ENCODE results near the gene WFIKKN2. TPM values are rescaled to one million over a fixed set of nuclear protein-coding genes. Genes with fewer than 3 reads are reported as not detected.

The WFIKKN2 gene, protein sequence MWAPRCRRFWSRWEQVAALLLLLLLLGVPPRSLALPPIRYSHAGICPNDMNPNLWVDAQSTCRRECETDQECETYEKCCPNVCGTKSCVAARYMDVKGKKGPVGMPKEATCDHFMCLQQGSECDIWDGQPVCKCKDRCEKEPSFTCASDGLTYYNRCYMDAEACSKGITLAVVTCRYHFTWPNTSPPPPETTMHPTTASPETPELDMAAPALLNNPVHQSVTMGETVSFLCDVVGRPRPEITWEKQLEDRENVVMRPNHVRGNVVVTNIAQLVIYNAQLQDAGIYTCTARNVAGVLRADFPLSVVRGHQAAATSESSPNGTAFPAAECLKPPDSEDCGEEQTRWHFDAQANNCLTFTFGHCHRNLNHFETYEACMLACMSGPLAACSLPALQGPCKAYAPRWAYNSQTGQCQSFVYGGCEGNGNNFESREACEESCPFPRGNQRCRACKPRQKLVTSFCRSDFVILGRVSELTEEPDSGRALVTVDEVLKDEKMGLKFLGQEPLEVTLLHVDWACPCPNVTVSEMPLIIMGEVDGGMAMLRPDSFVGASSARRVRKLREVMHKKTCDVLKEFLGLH
- total RNA-seq, result 0.13 and 0.22 TPM in 2 replicates

DNA sequence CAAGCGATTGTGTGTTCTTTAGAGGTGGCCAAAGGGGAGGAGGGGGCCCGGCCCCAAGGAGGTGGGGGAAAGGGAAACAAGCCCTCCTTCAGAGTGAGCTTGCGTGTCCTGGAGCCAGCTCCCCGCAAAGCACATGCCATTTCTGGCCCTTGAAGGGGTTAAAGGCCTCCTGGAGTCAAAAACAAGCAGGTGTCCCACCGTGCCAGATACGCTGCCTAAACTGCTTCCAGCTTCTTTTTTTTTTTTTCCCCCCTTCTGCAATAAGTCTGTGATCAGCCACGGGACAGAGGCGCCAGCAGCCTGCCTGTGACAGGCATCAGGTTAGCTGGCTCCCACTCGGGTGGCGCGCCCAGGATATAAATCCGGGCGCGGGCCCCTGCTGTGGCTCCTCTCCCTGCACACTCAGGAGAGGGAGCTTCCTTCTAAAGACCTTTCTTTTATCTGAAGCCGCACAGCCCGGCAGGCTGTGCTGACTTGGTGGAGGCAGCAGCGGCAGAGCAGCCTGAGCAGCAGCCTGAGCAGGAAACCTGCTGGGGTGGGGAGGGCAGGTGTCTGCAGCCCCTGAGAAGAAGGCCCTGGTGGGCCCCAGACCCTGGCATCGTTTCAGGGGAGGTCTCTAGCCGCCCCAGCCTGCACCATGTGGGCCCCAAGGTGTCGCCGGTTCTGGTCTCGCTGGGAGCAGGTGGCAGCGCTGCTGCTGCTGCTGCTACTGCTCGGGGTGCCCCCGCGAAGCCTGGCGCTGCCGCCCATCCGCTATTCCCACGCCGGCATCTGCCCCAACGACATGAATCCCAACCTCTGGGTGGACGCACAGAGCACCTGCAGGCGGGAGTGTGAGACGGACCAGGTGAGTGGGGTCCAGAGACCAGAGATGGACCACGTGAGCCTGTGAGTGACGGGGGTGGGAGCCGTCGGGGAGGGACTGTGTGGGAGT lies at the start of gene WFIKKN2:
Gene WFIKKN2, plus strand, starts transcription at position 286 of the 934 bp plus-strand sequence. Its CDS starts 352 bp downstream, at position 638.

DNA sequence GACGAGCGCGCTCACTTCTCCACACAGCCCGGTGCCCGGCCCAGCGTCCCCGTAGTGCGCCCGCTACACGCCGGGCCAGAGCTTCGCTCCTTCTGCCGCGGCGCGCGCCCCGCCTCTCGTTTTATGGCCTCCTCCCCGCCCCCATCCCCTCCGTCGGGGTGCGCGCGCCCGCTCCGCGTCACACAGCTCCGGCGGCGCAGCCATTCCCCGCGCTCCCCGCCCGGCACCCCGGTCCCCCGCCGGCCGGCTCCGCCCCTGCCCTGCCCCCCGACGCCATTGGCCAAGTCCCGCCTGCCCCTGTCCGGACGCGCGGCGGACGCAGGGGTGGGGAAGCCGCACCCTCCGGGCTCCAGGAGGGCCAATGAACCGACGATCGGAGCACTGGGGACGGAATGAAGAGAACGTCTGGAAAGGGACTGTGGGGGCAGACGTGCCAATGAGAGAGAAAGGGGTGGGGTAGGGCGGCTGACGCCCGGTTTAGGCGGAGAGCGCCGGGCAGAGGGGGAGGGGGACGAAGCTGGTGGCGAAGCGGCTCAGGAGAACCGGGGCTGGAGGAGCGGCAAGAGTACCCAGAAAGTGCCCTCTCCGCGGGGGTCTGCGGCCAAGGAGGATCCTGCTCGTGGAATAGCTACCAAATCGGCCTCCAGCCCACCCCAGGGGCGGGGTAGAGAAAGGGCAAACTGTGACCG lies 31.0 kb downstream of the WFIKKN2 start, which contains the start of gene TOB1:
Gene TOB1, minus strand, starts transcription at position 94 of the 689 bp plus-strand sequence. CDS start 2,337 bp downstream, outside the sequence.

Small RNAs within 50 kb of the gene (small RNA-seq; reads per million reads assigned to genes)
- gene AC005921.1, result not detected

Other genes with a start within 250 kb of the WFIKKN2 start
- gene ABCC3, start 200.7 kb upstream of the WFIKKN2 start, total RNA-seq, result 25.2 and 25.9 TPM in 2 replicates
- gene ANKRD40, start 127.7 kb upstream of the WFIKKN2 start, total RNA-seq, result 51.2 and 52.3 TPM in 2 replicates
- gene LUC7L3, start 116.0 kb upstream of the WFIKKN2 start, total RNA-seq, result 28.4 and 31.5 TPM in 2 replicates
- not detected in 2 replicates for gene ANKRD40CL, start 68.1 kb upstream of the WFIKKN2 start, total RNA-seq
- 30.6 and 33.2 TPM in 2 replicates for gene TOB1, start 30.8 kb downstream of the WFIKKN2 start, total RNA-seq